Left colon (tissue), 2 donors: ENCODE data around the gene MAGED2. TPM values are rescaled to one million over a fixed set of nuclear protein-coding genes. Genes with fewer than 3 reads are reported as not detected.
A peak's percentile ranks its signal among the peaks of the same experiment; 100 is the strongest.
"Not testable (repeated sequence)": the region's sequence is repeated elsewhere in the genome, so short reads cannot be mapped to it uniquely, and the experiment has no call there.

Experiments used
- ATAC-seq: fragments of 200-7000 bp; cut with Tn5 transposase; one replicate; pipeline ENCODE4 v1.9.1; 2020; ENCODE audit warnings: mild to moderate bottlenecking, moderate library complexity
- DNase-seq, 2 donors: peaks; one replicate each; pipeline ENCODE4 v3.0.0-alpha.2; 2020
- intact Hi-C, 2 donors: fragments of 100-400 bp; cut with DNase I in 1 of 2; cut with micrococcal nuclease in 1 of 2; formaldehyde crosslinking; loops; one replicate each; pipeline versions ENCODE4 v1.11.2 to v1.14.0; 2022; cut with DNase I, micrococcal nuclease
- long read RNA-seq: library from polyadenylated mRNA; unstranded; transcript quantifications from one replicate; pipeline ENCODE4 v2.0.0, GENCODE V29; 2021
- total RNA-seq, 2 donors: library from RNA; stranded (reverse); fragmentation: NEBNext Ultra II Directional; extraction: Animal tissue kit (Norgen Biotek cat#: 25700); gene quantifications; one replicate each; pipeline ENCODE4 v1.2.1, GENCODE V29; 2021
- donor health status: DM: no; HTN: no; CAD: no.
- donor health status: DM: yes; HTN: yes; CAD: no.

Gene MAGED2, protein sequence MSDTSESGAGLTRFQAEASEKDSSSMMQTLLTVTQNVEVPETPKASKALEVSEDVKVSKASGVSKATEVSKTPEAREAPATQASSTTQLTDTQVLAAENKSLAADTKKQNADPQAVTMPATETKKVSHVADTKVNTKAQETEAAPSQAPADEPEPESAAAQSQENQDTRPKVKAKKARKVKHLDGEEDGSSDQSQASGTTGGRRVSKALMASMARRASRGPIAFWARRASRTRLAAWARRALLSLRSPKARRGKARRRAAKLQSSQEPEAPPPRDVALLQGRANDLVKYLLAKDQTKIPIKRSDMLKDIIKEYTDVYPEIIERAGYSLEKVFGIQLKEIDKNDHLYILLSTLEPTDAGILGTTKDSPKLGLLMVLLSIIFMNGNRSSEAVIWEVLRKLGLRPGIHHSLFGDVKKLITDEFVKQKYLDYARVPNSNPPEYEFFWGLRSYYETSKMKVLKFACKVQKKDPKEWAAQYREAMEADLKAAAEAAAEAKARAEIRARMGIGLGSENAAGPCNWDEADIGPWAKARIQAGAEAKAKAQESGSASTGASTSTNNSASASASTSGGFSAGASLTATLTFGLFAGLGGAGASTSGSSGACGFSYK
- total RNA-seq, result 10 to 100 TPM; 79.8 to 80.1 TPM
- long read RNA-seq, transcript MAGED2-201 (12 exons, 1,958 nt), result minor isoform, 5 of 84 reads
- long read RNA-seq, transcript MAGED2-204 (13 exons, 2,048 nt), result major isoform, 23 of 84 reads
- long read RNA-seq, transcript MAGED2-206 (13 exons, 2,189 nt), result minor isoform, 13 of 84 reads
- long read RNA-seq, partial matches to known transcripts, result 21 of 84 reads
- long read RNA-seq, other reads (novel, unspliced or antisense), result 18 of 84 reads

DNA sequence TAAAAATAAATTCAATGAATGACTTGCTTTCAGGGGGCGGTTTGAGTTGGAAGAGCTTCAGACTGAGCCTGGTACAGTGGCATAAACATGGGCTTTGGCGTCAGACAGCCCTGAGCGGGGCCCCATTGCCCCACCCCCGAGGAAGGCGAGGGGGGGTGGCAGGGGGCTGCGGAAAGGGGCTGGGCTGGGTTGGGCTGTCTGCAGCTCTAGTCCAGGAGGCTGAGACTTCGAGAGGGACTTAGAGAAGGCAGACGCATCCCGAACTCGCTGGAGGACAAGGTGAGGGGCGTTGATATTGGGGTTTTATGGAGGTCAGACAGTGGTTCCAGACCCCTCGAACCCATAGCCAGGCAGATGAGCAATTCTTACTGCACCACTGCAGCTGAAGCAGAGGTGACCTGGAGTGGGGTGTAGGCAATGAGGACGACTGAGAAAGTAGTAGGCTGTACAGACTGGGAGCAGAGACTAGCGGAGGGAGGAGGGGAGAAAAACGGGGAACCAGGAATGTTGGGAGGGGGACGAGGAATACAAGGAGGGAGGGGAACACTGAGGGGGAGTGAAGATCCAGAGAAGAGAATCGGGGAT is at the start of gene MAGED2:
TSS of gene MAGED2 (plus strand) at position 222 of the 585 bp plus-strand sequence. CDS start 1,587 bp downstream, outside the sequence.
- intact Hi-C loops, result no loop called here
- ATAC-seq, result no peak
- peak; percentile 23 to 42 for DNase-seq

DNA sequence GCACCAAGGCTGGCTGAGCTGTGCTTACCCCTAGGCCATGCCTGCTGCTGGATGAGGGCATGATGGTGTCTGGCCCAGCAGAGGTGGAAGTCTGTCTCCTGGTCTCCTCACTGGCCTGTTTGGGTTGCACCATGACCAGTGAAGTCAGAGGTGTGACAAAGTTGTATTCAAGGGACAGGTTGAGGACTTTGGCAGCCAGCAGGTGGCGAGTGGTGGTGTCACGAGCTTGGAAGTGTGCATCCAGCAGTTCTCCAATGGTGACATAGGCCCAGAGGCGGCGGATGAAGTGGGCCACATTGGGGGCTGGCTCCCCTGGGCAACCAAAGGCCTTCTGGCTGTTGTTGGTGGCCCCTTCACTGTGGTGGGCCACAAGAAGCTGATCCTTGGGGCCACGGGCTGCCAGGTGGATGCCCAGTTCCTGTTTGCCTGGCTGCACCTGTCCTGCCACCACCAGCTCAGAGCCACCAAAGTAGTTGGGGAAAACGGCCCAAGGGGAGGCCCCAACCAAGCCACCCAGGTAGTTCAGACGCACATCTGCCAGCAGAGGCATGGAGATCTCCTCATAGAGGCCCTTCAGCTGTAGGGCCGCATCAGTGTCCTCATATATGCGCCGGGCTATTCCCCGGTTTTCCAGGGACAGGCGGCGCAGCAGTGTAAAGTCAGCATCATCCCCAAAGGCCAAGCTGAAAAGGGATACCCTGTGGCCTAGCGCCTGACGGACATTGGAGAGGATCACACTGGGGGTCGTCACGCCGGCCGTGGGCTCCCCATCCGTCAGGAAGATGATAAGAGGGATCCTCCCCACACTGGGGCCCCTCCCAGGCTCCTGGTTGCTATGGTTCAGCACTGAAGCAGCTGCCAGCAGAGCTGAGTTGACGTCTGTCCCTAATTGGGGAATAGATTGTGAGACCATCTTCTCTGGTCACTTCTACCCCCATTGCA is 49.2 kb upstream of the MAGED2 start:
- no peak for ATAC-seq
- DNase-seq, result no peak
- intact Hi-C loops, result no loop called here

DNA sequence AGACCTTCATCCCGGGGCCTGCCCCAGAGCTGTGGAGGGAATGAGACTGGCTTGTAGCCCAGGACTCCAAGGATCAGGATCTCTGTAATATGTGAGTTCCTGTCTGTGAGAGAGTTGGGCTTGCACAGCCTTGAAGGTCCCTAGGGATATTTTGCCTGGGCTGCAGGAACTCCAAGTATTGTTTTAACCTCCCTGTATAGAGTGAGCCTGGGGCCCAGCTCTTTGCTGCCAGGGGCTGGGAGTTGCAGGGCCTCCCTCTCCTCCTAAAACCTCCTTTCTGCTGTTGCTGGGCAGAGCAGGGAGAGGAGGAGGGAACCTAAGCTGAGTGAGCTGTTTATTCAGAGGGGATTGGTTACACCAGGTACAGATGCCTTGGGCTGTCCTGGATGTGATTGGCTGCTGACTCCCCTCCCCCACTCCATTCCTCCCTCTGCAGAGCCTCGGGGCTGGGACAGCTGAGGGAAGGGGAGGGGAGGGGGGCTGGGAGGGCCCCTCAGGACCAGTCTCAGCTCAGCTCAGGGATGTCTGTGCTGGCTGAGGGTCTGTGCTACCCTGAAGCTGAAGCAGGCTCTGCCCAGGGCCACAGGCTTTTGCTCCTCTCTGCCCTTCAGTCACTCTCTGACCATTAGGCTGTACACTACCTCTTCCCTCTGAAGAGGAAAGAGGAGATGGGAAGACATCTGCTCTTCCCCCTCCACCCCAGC is 33.0 kb upstream of the MAGED2 start:
- intact Hi-C loops, DNase-seq, ATAC-seq: not testable (repeated sequence)

DNA sequence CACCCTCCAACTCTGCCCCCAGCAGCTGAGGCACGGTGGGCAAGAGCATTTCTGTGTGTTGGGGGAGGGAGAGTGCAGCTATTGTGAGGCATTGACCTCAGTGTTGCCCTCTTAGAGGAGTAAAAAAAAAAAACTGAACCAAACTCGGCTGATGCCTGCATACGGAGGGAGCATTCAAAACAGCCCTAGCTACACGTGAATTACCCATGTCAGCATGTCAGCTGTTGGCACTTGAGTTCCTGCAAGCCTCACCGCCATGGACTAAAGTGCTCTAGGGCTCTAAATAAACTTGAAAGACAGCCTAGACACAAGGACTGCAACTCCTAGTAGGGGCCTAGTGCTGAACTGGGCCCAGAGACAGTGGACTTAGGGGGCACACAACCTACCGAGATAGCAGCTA is 31.5 kb upstream of the MAGED2 start:
- no peak for ATAC-seq
- DNase-seq, result no peak
- intact Hi-C loops, result no loop called here

DNA sequence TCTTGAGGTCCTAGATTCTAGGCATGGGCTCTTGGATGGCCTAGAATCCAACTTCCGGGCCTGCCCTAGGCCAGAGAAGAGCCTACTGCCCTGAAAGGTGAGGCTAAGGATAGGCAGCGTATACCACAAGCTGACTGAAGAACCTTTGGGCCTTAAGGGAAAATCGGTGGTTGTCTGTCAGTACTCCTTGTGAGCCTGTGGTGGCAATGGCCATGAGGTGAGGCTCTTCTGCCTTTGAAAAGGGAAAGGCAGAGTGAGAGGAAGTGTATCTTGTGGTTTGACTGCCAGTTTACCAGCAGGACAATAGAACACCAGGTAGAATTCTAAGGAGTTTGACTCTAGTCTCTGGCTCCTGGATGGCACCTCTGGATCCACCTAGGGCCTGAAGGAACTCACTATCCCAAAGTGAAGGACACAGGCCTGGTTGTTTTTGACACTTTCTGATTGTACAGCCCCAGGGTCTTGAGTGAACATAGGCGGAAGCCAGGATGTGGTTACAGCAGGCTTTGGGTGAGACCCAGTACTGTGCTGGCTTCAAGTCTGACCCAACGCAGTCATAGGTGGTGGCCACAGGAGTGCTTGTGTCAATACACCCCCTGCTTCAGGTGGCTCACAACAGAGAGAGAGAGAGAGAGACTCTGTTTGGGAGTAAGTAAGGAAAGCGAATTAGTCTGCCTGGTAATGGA is 30.4 kb upstream of the MAGED2 start:
- ATAC-seq (no peak), DNase-seq (no peak)
- intact Hi-C loops, result no loop called here

DNA sequence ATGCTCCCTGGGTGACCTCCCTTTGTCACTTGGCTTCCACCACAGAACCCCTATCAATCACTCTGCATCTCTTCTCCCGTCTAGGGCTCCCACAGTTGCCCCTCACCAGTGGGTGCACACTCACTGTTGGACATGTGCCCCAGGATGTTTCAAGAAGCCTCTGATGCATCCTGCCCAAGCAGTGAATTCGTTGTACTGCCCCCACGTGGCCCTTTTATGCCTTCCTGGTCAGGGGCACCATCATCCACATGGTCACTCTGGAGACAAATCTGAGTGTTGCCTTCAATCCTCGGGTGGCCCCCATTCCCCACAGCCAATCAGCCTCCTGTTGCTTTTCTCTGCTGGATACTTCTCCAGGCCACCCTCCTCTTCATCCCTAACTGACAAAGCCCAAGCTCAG is 21.6 kb upstream of the MAGED2 start:
- DNase-seq, result no peak
- intact Hi-C loops, result no loop called here
- ATAC-seq, result no peak

DNA sequence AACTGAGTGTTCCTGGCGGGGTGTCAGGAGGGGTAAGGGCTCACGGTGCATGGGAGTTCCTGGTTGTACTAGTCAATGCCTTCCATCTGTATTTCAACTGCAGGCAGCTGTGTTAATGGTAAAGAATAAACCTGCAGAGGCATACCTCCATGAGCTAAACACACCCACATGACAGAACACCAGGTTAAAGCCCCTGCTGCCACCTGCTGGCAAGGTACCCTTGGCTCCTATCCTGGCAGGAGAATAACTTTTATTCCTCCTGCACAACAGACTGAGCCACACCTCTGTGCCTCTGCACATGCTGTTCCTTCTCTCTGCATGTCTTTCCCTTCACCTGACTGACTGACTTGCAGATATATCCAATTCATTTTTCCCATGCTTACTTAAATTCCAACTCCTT is 20.6 kb upstream of the MAGED2 start:
- DNase-seq (peak in 1 of 2 donors; percentile 39), ATAC-seq (peak; percentile 88)
- intact Hi-C loops, result no loop called here

DNA sequence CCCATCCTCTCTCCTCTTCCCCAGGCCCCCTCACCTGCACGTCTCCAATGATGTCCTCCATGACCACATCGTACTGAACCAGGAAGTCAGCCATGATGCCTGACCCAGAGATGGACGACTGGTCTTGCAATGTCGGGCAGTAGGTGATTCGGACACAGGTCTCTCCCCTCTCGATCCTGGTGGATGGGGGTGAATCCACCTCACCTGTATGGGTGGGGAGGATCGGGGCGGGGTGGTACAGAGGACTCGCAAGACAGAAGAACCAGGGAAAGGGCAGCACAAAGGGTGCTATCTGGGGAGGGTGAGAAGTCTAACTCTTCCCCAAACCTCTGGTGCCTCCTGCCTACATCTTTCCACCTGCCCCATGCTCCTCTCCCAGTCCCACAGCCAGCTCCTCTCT is 19.1 kb upstream of the MAGED2 start:
- intact Hi-C loops, result no loop called here
- ATAC-seq (no peak), DNase-seq (no peak)

DNA sequence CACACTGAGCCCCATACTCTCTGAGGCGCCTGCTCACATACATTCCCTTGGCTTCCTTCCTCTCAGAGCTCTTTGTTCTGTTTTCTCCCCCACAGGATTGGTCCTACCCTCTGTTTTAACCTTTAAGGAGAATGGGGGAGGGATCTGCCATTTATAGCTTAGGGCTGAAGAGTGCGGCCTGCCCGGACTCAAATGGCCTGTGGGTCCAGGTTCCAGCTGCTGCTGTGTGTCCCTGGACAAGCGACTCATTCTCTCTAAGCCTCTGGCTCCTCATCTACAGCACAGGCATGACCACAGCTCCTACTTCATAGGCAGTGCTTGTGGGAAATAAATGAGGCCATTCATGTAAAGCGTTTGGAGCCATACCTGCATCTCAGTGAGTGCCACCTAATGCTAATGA is 18.1 kb upstream of the MAGED2 start:
- DNase-seq, intact Hi-C loops: not testable (repeated sequence)

DNA sequence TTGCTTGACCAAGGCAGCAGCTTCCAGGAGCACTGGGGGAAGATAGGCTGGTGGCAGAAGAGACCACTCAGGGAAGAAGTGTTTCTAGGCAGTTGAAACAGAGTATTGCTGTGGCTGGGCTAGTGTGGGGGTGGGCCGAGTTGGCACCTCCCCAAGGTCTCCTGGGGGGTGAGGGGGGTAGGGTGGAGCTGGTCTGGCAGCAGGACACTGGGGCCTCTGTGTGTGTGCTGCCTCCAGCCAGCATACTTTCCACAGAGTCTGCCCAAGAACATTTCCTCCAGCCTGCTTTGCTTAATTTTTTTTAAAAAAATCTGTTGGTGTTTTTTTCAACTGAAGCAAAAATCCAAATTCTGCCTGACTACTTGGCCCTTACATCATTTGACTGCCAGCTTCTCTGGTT is 13.5 kb upstream of the MAGED2 start:
- ATAC-seq, result no peak
- DNase-seq, result no peak

More for the DNA sequence above, 18.1 kb upstream of the MAGED2 start:
- ATAC-seq, result not testable (repeated sequence)

DNA sequence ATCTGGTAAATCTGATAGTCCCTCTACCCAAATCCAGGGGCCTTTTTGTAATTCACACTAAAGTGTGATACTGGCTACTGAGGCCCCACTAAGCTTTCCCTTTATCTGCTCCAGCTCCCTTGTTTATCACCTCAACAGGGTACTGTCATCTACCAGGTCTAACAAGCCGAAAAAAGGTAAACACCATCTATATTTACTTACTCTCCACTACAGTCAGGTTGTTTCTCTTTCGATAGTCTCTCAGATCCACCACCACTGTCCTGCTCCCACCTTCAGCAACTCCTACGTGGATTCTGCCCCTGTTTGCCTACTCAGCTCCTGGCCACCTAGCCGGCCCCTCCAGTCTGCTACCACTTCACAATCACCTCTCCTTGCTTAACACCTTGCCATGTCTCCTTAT is 12.8 kb upstream of the MAGED2 start:
- ATAC-seq (no peak), DNase-seq (no peak)
- intact Hi-C loops, result no loop called here

More for the DNA sequence above, 13.5 kb upstream of the MAGED2 start:
- intact Hi-C loops, result no loop called here

DNA sequence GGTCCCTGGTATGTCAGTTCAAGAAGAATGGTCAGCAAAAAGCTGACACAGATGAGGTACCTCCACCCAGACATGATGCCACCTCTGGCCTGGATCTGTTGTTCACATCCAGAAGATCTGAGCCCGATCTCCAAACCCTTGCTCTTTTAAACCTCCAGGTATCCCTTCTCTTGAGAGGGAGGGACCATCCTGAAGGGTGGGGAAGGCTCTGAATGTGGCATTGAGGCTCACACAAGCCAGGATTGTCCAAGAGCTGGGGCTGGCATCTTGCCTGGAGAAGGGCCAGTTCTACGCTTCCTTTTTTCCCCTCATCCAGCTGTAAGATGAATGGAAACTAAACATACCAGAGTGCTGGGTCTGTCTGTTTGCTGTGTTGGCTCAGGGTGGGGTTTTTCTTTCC is 9.4 kb upstream of the MAGED2 start, which contains the start of gene ITIH6:
TSS of gene ITIH6 (minus strand) at position 119 of the 400 bp plus-strand sequence. CDS start at position 74, 45 bp downstream.
- no peak for DNase-seq

DNA sequence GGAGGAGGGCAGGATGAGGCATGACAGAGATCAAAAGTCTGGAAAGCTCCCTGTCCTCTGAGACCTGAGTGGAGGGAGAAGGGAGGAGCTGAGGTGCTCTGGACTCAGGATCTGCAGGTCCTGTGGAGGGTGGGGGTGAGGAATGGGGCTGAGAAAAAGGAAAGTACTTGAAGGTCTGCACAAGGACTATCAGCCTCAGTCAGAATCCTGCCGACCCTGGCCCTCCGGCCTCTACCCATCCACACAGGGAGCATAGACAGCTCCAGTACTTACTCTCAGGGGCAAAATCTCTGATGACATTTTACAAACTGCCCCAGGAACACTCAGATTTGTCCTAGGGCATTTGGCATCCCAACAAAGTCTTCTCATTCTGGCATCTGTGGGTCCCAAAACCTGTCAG is 8.5 kb upstream of the MAGED2 start:
- ATAC-seq (no peak), DNase-seq (no peak)
- intact Hi-C loops, result no loop called here

More for the DNA sequence above, 9.4 kb upstream of the MAGED2 start, which contains the start of gene ITIH6:
- ATAC-seq, result no peak
- intact Hi-C loops, result no loop called here

DNA sequence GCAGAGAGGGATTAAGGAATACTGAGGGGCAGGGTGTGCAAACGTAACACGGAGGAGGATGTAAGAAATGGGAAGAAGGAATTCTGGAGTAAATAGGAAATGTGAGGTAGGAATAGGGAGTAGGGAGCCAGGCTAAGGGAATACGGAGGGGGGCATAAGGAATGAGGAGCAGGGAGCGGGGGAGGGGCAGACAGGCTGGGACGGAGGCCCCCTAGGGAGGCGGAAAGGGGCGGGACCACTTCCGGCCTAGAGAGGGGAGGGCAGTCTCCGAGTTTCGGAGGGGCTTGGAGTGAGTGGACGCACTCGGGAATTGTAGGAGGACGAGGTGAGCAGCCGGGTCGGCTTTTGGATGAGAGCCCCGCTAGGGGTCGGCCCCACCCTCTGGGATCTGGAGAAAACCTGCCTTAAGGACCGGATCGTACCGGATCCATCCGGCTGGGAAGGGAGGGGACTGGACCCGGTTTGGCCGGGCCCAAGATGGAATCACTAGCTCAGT is 612 bp downstream of the MAGED2 start:
- ATAC-seq (peak; percentile 53), DNase-seq (peak; percentile 71 to 77)
- intact Hi-C loops, result no loop called here

DNA sequence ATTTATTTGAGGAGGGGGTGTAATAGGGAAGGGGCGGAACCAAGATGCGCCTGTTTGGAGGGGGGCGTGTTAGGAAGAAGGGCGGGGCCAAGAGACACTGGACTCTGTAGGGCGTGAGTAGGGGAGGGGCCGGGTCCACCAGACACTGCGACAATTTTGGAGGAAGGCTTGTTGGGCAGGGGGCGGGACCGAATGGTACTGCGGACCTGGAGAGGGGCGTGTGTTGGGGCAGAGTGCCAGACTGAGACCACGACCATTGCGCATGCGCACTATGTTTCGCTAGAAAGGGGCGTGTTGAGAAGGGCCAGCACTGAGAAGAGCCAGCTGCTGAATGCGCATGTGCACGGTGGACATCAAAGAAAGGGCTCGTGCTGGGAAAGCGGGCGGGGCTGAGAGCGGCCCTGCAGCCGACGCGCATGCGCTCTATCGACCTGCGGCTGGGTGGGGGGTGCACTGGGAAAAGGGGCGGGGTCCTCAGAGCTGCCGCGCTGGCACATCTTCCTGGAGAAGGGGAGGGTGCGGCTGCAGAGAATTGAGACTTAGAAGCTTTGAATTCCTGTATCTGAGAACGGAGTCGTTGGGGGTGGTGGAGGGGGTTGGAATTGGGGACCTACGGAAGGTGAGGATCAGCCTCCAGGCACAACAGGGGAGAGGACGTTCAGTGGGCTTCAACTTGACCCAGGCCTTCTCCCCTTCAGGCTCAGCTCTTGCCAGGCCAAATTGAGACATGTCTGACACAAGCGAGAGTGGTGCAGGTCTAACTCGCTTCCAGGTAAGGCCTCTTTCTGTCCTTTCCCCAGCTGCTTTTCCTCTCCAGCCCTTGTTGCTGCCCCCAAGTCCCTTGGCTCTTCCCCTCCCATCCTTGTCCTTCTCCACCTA is 1.3 kb downstream of the MAGED2 start:
- intact Hi-C loops, result no loop called here
- ATAC-seq (peak; percentile 91), DNase-seq (peak; percentile 92 to 94)

DNA sequence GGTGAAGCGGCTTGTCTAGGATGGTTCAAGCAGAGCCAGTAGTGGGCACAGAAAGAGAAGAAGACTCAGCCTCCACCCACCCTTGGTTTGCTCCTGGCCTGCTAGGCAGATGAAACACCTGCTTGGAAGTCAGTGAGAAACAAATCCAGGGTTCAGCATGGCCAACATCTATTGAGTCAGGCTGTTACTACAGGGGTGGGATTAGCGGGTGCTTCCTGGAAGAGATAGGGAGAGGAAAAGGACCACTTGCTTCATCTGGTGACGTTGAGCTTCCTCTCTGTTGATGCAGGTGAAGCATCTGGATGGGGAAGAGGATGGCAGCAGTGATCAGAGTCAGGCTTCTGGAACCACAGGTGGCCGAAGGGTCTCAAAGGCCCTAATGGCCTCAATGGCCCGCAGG is 3.0 kb downstream of the MAGED2 start:
- intact Hi-C loops, result loop anchor here in 1 of 2 donors (10.0 kb wide), 1 partner anchor 166 kb away; no protein-coding TSS in a partner anchor
- ATAC-seq, result no peak
- no peak for DNase-seq
